SK-MEL-5 (cell line): ENCODE results near the gene RSPH3. TPM values are rescaled to one million over a fixed set of nuclear protein-coding genes. Genes with fewer than 3 reads are reported as not detected.
"Not testable (repeated sequence)": the region's sequence is repeated elsewhere in the genome, so short reads cannot be mapped to it uniquely, and the experiment has no call there.

Experiments
- DNase-seq: peaks from one replicate; pipeline ENCODE4 v3.0.0-alpha.2; 2016; ENCODE audit warnings: low read depth, low spot score
- in situ Hi-C: cut with HindIII; loops from 2 replicates; pipeline ENCODE4 v1.10.0; 2016; ENCODE audit warnings: low sequenced_read_pairs, high pct_unique_total_duplicates, low pct_unique_long_range_greater_than_20kb
- total RNA-seq: library from RNA; depleted of rRNA; stranded (reverse); fragments of >200 nt; shearing (Covaris generic); gene quantifications from 2 replicates; pipeline ENCODE4 v1.2.3, GENCODE V29; 2014

RSPH3 gene
- total RNA-seq, 1 experiment from 2014 or later, result 1.8 TPM

DNA sequence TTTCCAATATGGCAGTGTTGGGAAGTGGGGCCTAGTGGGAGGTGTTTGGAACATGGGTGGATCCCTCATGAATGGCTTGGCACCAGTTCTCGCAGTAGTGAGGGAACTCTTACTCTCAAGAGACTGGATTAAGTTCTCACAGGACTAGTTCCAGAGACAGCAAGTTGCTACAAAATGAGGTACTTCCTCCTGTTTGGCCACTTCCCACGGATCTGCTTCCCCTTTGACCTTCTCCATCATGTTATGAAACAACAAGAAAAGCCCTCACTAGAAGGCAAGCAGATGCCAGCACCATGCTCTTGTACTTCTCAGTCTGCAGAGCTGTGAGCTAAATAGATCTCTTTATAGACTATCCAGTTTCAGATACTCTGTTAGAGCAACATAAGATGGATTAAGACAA, 3.1 kb downstream of the RSPH3 start:
- in situ Hi-C loops, result no loop called here
- no peak for DNase-seq

- DNase-seq, result no peak
- in situ Hi-C loops, result no loop called here
These were observed 6.4 kb downstream of the RSPH3 start for GRCh38 chr6:158993639-158994038.

DNA sequence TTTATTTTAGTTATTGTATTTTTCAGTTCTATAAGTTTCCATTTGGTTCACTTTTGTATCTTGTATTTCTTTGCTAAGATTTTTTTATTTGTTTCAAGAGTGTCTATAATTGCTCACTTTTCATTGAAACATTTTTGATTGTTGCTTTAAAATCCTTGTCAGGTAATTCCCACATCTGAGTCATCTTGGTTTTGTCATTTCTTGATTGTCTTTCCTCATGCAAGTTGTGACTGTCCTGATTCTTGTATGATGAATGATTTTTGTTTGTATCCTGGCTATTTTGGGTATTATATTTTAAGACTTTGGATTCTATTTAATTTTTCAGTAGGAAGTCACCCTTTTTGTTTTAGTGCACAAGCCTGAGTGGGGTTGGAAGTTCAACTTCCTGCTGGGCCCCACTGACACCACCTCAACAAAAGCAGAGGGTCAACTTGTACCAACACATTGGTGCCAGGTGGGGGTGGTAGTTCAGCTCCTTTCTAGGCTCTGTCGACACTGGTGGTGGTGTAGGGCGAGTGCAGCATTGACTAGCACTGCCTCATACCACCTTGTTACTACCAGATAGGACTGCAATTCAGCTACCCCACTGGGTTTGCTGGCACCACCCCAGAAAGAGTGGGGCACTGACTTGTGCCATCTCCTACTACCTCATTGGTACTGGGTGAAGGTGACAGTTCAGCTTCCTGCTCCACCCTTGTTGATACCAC, 8.8 kb downstream of the RSPH3 start:
- in situ Hi-C loops, result no loop called here
- no peak for DNase-seq

- DNase-seq, in situ Hi-C loops: not testable (repeated sequence)
These were observed 10.3 kb downstream of the RSPH3 start for GRCh38 chr6:158989711-158990110.

GRCh38 chr6:158988477-158988876, 11.5 kb downstream of the RSPH3 start:
- in situ Hi-C loops, result no loop called here
- no peak for DNase-seq

DNA sequence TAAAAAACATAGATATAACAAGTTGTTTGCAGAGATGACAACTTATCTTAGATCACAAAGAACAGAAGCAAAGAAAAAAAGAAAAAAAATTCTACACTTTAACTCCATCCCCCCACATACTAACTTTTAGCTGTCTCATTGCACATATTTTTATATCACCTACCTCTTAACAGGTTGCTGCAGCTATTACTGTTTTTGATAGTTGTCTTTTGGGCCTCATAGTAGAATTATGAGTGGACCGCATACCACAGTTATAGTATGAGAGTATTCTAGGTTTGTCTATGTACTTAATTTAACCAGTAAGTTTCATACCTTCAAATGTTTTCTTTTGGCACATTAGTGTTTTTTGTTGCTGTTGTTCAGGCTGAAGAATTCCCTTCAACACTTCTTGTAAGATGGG, 12.3 kb downstream of the RSPH3 start:
- DNase-seq, result no peak
- in situ Hi-C loops, result no loop called here

- in situ Hi-C loops, result no loop called here
- DNase-seq, result no peak
These were observed 21.2 kb downstream of the RSPH3 start for GRCh38 chr6:158978757-158979156.

DNA sequence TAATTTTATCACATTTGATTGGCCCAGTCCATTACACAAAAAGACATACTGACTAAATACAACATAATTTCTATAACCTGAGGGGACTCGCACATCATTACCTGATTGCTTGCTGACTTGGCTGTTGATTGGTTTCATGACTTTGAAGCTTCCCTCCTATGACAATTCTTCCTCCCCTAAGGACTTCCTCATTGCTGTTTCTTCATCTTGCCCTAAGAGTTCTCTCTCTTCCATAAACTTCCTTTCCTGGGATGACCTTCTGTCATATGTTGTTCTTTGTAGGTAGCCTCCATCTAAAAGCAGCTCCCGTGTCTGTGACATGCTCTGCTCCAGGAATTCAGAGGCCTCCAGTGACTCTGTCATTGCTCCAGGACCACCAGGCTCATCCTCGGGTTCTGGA, 22.6 kb downstream of the RSPH3 start:
- no peak for DNase-seq
- in situ Hi-C loops, result no loop called here

DNA sequence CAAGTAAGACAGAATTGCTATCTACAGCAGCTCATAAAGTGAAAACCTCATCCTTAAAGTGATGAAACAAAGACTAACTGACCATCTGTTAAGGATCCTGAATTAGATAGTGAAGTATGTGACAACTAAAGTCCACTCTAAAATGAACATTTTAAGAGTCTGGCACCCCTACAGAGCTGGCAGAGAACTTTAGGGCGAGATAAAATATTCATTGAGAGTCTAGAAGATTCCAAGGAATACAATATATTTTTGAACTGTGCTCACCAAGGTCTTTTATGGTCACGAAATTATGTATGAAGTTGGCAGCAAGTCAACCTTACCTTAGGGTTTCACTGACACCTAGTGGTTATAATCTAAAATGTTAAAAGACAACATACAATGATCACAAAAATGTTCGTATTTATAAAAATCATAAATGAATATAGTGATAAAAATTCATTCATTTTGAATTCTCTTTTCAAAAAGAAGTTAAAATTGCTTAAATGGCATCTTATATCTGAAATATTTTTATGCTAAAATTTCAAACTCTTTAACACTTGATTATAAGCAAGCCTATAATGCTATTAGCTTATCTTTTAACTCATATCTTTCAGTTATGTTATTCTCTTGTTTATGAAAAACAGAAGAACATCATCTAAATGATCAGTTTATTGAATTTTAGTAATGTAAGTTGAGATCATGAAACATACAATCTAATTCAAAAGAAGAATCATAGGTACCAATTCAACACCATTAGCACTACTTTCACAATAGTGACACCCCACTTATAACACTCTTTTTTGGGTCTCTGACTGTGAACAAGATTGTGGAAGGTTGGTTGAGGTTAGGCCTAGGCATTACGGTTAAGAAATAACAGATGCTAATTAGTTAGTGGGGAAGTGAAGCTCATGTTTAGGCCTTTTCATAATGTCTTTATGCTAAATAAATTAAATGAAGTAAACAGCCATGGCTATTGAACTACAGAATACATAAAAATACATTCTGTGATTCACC, 27.5 kb downstream of the RSPH3 start:
- DNase-seq, result peak; percentile 52
- in situ Hi-C loops, result no loop called here

- no peak for DNase-seq
- in situ Hi-C loops, result no loop called here
These were observed 29.2 kb downstream of the RSPH3 start for GRCh38 chr6:158970640-158971275.

DNA sequence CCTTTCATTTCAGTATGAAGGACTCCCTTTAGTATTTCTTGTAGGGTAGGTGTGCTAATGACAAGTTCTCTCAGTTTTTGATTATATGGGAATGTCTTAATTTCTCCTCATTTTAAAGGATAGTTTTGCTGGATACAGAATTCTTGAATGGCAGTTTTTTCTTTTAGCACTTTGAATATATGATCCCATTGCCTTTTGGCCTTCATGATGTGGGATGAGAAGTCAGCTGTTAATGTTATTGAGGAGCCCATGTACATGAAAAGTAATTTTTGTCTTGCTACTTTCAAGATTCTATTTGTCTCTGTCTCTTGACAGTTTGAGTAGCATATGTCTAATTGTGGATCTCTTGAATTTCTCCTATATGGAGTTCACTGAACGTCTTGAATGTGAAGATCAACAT, 30.9 kb downstream of the RSPH3 start:
- DNase-seq, result no peak
- in situ Hi-C loops, result no loop called here

DNA sequence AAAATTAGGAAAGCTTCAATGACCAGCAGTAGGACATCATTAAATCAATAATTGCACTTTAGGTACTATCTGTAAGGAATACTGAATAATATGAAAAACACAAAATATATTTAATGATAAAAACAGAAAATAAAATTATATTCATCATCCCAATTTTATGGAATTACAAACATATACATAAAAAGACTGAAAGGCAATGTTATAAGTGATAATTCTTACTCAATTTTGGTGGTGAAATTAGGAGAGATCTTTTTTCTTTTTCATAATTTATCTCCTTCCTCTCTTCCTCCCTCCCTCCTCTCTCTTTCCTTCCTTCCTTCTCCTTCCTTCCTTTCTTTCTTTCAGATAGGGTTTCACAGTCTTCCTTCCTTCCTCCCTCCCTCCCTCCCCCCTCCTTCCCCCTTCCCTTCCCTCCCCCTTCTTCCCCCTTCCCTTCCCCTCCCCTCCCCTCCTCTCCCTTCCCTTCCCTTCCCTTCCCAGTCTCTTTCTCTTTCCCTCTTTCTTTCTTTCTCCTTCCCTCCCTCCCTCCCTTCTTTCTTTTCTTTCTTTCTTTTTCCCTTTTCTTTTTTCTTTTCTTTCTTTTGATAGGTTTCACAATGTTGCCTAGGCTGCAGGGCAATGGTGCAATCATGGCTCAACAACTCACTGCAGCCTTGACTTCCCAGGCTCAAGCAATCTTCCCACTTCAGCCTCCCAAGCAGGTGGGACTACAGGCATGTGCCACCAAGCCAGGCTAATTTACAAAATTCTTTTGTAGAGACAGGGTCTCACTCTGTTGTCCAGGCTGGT, 36.8 kb downstream of the RSPH3 start:
- in situ Hi-C loops, result no loop called here
- DNase-seq, result no peak

GRCh38 chr6:158962371-158962770, 37.6 kb downstream of the RSPH3 start:
- in situ Hi-C loops, result no loop called here
- no peak for DNase-seq

GRCh38 chr6:158960026-158960425, 40.0 kb downstream of the RSPH3 start:
- in situ Hi-C loops, result no loop called here
- DNase-seq, result no peak

DNA sequence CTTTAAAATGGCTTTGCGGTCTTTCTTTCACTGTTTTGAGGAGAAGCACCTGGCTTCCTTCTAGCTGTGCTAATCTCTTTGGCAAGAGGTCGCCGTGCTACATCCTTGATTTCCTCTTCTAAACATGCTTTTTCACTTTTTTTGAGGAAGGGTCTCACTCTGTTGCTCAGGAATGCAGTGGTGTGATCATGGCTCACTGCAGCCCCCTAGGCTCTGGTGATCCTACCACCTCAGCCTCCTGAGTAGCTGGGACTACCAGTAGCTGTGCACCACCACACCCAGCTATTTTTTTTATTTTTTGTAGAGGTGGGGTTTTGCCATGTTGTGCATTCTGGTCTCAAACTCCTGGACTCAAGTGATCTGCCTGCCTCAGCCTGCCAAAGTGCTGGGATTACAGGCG, 40.5 kb downstream of the RSPH3 start:
- no peak for DNase-seq
- in situ Hi-C loops, result no loop called here

DNA sequence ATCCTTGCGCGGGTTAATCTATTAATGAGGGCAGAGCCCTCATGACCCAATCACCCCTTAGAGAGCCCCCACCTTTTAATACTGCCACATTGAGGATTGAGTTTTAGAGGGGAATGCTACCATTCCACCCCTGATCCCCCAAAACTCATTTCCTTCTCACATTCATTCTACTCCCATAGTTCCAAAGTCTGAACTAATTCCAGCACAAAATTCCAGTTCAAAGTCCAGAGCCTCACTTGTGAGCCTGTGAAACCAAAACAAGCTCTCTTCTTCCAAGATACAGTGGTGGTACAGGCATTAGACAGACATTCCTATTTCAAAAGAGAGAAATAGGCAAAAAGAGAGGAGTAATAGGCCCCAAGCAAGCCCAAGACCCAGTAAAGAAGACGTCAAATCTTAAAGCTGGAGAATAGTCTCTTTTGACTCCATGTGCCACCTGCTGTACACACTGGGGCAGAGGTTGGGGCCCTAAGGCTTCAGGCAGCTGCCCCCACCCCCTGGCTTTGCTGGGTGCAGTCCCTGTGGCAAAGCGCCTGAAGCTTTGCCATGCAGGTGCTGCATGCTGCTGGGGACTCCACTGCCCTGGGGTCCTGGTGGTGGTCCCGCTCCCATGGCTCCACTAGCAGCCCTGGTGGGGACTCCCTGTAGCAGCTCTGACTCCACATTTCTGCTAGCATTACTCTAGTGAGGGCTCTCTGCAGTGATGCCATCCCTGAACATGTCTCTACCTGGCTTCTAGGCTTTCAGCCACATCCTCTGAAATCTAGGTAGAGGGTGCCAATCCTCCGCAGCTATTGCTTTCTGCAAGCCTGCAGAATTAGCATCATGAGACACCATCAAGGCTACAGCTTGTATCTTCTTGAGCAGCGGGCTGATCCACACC, 41.3 kb downstream of the RSPH3 start:
- in situ Hi-C loops, result no loop called here
- peak; percentile 1 for DNase-seq

GRCh38 chr6:158955255-158955654, 44.7 kb downstream of the RSPH3 start:
- in situ Hi-C loops, result no loop called here
- no peak for DNase-seq
